Peyer's patch (tissue), 4 donors: Measurements from ENCODE around the gene SEZ6. TPM values are rescaled to one million over a fixed set of nuclear protein-coding genes. Genes with fewer than 3 reads are reported as not detected.

Source experiments
- DNase-seq, 3 donors: peaks; one replicate each; pipeline ENCODE4 v3.0.0-alpha.2; 2017 to 2019
- H3K27ac ChIP-seq, 4 donors: fragments of 200-600 bp; sonication (generic); one replicate each; pipeline ENCODE4 v1.5.1; 2016 to 2019
- H3K27me3 ChIP-seq, 2 donors: fragments of 200-600 bp; sonication (generic); one replicate each; pipeline ENCODE4 v1.5.1; 2019
- H3K36me3 ChIP-seq, 3 donors: fragments of 200-600 bp; sonication (generic); one replicate each; pipeline ENCODE4 v1.5.1; 2016 to 2019
- H3K4me1 ChIP-seq, 4 donors: fragments of 200-600 bp; sonication (generic); one replicate each; pipeline ENCODE4 v1.5.1; 2016 to 2019
- H3K4me3 ChIP-seq, 4 donors: fragments of 200-600 bp; sonication (generic); 1 replicate in 3 of 4; 2 replicates in 1 of 4; pipeline ENCODE4 v1.5.1; 2016 to 2019; ENCODE audit warnings: mild to moderate bottlenecking in 1 of 4
- H3K9me3 ChIP-seq, 4 donors: fragments of 200-600 bp; sonication (generic); one replicate each; pipeline ENCODE4 v1.5.1; 2016 to 2019; ENCODE audit warnings: mild to moderate bottlenecking in 1 of 4
- CTCF ChIP-seq, 6 experiments: fragments of 450-650 bp in 4 of 6; fragments of 200-600 bp in 2 of 6; sonication (generic) in 1 of 6; IDR thresholded peaks; one replicate each; pipeline ENCODE4 v1.5.1; 2017 to 2019; ENCODE audit warnings: antibody characterized with exemption in 6 of 6, mild to moderate bottlenecking in 3 of 6, moderate library complexity in 1 of 6
- POLR2A ChIP-seq, 2 donors: fragments of 450-650 bp; IDR thresholded peaks; one replicate each; pipeline ENCODE4 v1.5.1; 2017; ENCODE audit warnings: antibody characterized with exemption in 2 of 2, mild to moderate bottlenecking in 2 of 2, moderate library complexity in 2 of 2
- total RNA-seq, 4 donors: library from RNA; depleted of rRNA; stranded (reverse); fragments of >200 nt; gene quantifications; one replicate each; pipeline ENCODE4 v1.1.0, GENCODE V29; 2016

The SEZ6 gene
- total RNA-seq, 4 donors from 2014 or later = 0.66 to 1.1 TPM; not detected in 2

- H3K4me3 ChIP-seq = no peak overlapping the region
- DNase-seq = peak in 2 of 3 donors; percentile 41 to 81
- H3K36me3 ChIP-seq = peaks cover 0 to 98% (median 0%) of the 10 kb centered on the region in 3 donors
- peaks cover 0 to 17% (median 2%) of the 10 kb centered on the region in 4 donors for H3K4me1 ChIP-seq
- no peak for TF ChIP-seq POLR2A (IDR thresholded peaks at IDR 0.05)
- TF ChIP-seq CTCF (IDR thresholded peaks at IDR 0.05) = peak; percentile 53 to 73 (median 70)
- H3K27ac ChIP-seq = no peak overlapping the region
- no peaks in the 10 kb centered on the region for H3K9me3 ChIP-seq
- H3K27me3 ChIP-seq = no peaks in the 10 kb centered on the region
These were observed 89.4 kb downstream of the SEZ6 start for GRCh38 chr17:28916302-28916934.

GRCh38 chr17:28912938-28913333 lies 92.9 kb downstream of the SEZ6 start:
- TF ChIP-seq POLR2A (IDR thresholded peaks at IDR 0.05) = no peak
- no peak for TF ChIP-seq CTCF (IDR thresholded peaks at IDR 0.05)
- H3K27me3 ChIP-seq = no peaks in the 10 kb centered on the region
- DNase-seq = no peak
- peaks cover 0 to 30% (median 2%) of the 10 kb centered on the region in 4 donors for H3K4me1 ChIP-seq
- no peak overlapping the region for H3K4me3 ChIP-seq
- peak overlapping the region in 1 of 4 donors; percentile 55 for H3K27ac ChIP-seq
- H3K9me3 ChIP-seq = no peaks in the 10 kb centered on the region
- peaks cover 0 to 95% (median 0%) of the 10 kb centered on the region in 3 donors for H3K36me3 ChIP-seq

GRCh38 chr17:28912281-28912937 lies 93.4 kb downstream of the SEZ6 start:
- peaks cover 0 to 33% (median 2%) of the 10 kb centered on the region in 4 donors for H3K4me1 ChIP-seq
- H3K9me3 ChIP-seq = no peaks in the 10 kb centered on the region
- H3K36me3 ChIP-seq = peaks cover 0 to 95% (median 0%) of the 10 kb centered on the region in 3 donors
- no peaks in the 10 kb centered on the region for H3K27me3 ChIP-seq
- TF ChIP-seq CTCF (IDR thresholded peaks at IDR 0.05) = peak in 4 of 6 experiments; percentile 25 to 49 (median 45)
- no peak for TF ChIP-seq POLR2A (IDR thresholded peaks at IDR 0.05)
- DNase-seq = peak in 1 of 3 donors; percentile 64
- H3K27ac ChIP-seq = peak overlapping the region in 2 of 4 donors; percentile 7 to 55
- no peak overlapping the region for H3K4me3 ChIP-seq

GRCh38 chr17:28911411-28912045 lies 94.3 kb downstream of the SEZ6 start:
- no peak overlapping the region for H3K4me3 ChIP-seq
- H3K9me3 ChIP-seq = no peaks in the 10 kb centered on the region
- H3K27me3 ChIP-seq = no peaks in the 10 kb centered on the region
- H3K27ac ChIP-seq = peak overlapping the region in 2 of 4 donors; percentile 7 to 35
- no peak for TF ChIP-seq POLR2A (IDR thresholded peaks at IDR 0.05)
- TF ChIP-seq CTCF (IDR thresholded peaks at IDR 0.05) = no peak
- peaks cover 0 to 33% (median 2%) of the 10 kb centered on the region in 4 donors for H3K4me1 ChIP-seq
- no peak for DNase-seq
- H3K36me3 ChIP-seq = peaks cover 0 to 93% (median 0%) of the 10 kb centered on the region in 3 donors

GRCh38 chr17:28910534-28910933 lies 95.3 kb downstream of the SEZ6 start:
- no peaks in the 10 kb centered on the region for H3K27me3 ChIP-seq
- H3K4me1 ChIP-seq = peaks cover 0 to 33% (median 2%) of the 10 kb centered on the region in 4 donors
- no peaks in the 10 kb centered on the region for H3K9me3 ChIP-seq
- peaks cover 0 to 92% (median 0%) of the 10 kb centered on the region in 3 donors for H3K36me3 ChIP-seq
- H3K27ac ChIP-seq = no peak overlapping the region
- H3K4me3 ChIP-seq = no peak overlapping the region
- DNase-seq = no peak
- TF ChIP-seq POLR2A (IDR thresholded peaks at IDR 0.05) (no peak), CTCF (IDR thresholded peaks at IDR 0.05) (no peak)
